Eye (tissue), 1 donor: ENCODE data around the gene TLE1.

Experiments
- DNase-seq: peaks from one replicate; pipeline ENCODE4 v3.0.0-alpha.2; 2015

TLE1 gene

GRCh38 chr9:81573415-81574321, 115.7 kb downstream of the TLE1 start:
- peak; percentile 56 for DNase-seq

GRCh38 chr9:81570083-81570482, 119.3 kb downstream of the TLE1 start:
- DNase-seq: no peak

GRCh38 chr9:81566074-81566698, 123.2 kb downstream of the TLE1 start:
- DNase-seq: no peak

- DNase-seq: no peak
Observed at GRCh38 chr9:81565609-81566008, 123.7 kb downstream of the TLE1 start.

GRCh38 chr9:81565144-81565543, 124.2 kb downstream of the TLE1 start:
- no peak for DNase-seq

GRCh38 chr9:81564632-81565031, 124.7 kb downstream of the TLE1 start:
- no peak for DNase-seq

GRCh38 chr9:81563739-81564138, 125.6 kb downstream of the TLE1 start:
- no peak for DNase-seq

GRCh38 chr9:81563020-81563407, 126.3 kb downstream of the TLE1 start:
- no peak for DNase-seq

- peak; percentile 55 for DNase-seq
Observed at GRCh38 chr9:81562231-81563019, 126.9 kb downstream of the TLE1 start.

GRCh38 chr9:81560851-81561732, 128.3 kb downstream of the TLE1 start:
- no peak for DNase-seq

GRCh38 chr9:81559709-81560108, 129.6 kb downstream of the TLE1 start:
- no peak for DNase-seq

GRCh38 chr9:81559197-81559596, 130.2 kb downstream of the TLE1 start:
- no peak for DNase-seq

GRCh38 chr9:81558091-81558830, 131.1 kb downstream of the TLE1 start:
- peak; percentile 74 for DNase-seq

GRCh38 chr9:81557452-81558090, 131.8 kb downstream of the TLE1 start:
- DNase-seq: no peak

- no peak for DNase-seq
Observed at GRCh38 chr9:81556923-81557322, 132.4 kb downstream of the TLE1 start.

- DNase-seq: peak; percentile 81
Observed at GRCh38 chr9:81552581-81552991, 136.8 kb downstream of the TLE1 start.

- no peak for DNase-seq
Observed at GRCh38 chr9:81550207-81550583, 139.2 kb downstream of the TLE1 start.

GRCh38 chr9:81549500-81550206, 139.7 kb downstream of the TLE1 start:
- no peak for DNase-seq

GRCh38 chr9:81548911-81549310, 140.4 kb downstream of the TLE1 start:
- no peak for DNase-seq

GRCh38 chr9:81546489-81546888, 142.9 kb downstream of the TLE1 start:
- DNase-seq: no peak

- no peak for DNase-seq
Observed at GRCh38 chr9:81543695-81544094, 145.7 kb downstream of the TLE1 start.
